Astrocyte (in vitro differentiated cells and primary cell): ENCODE measurements around the gene OPRL1. TPM values are rescaled to one million over a fixed set of nuclear protein-coding genes. Genes with fewer than 3 reads are reported as not detected.
A peak's percentile ranks its signal among the peaks of the same experiment; 100 is the strongest.

Source experiments
- DNase-seq: peaks from one replicate; pipeline ENCODE4 v3.0.0-alpha.2; 2010; ENCODE audit warnings: low read depth
- FAIRE-seq: peaks from 2 replicates; lab custom pipeline; 2011; peaks lifted over from hg19 to GRCh38; lab: Jason Lieb, UNC
- H2AFZ ChIP-seq: 2 replicates; pipeline ENCODE4 v1.6.0; 2012; ENCODE audit warnings: low read depth, low read length, inconsistent platforms
- H3K27ac ChIP-seq: 2 replicates; pipeline ENCODE4 v1.5.1; 2011; ENCODE audit warnings: low read depth, low read length, inconsistent platforms
- H3K27me3 ChIP-seq: 2 replicates; pipeline ENCODE4 v1.6.0; 2011; ENCODE audit warnings: low read length, inconsistent platforms; ENCODE audit not compliant: insufficient read depth
- H3K36me3 ChIP-seq: 2 replicates; pipeline ENCODE4 v1.5.1; 2011; ENCODE audit warnings: low read length, inconsistent platforms; ENCODE audit not compliant: insufficient read depth
- H3K4me1 ChIP-seq: 2 replicates; pipeline ENCODE4 v1.5.1; 2011; ENCODE audit warnings: low read length, inconsistent platforms; ENCODE audit not compliant: insufficient read depth
- H3K4me2 ChIP-seq: 2 replicates; pipeline ENCODE4 v1.6.0; 2012; ENCODE audit warnings: low read length, inconsistent platforms
- H3K4me3 ChIP-seq: 2 replicates; pipeline ENCODE4 v1.5.1; 2011; ENCODE audit warnings: low read depth, mild to moderate bottlenecking, low read length, inconsistent platforms; ENCODE audit not compliant: insufficient read depth
- H3K79me2 ChIP-seq: 2 replicates; pipeline ENCODE4 v1.6.0; 2012; ENCODE audit warnings: mild to moderate bottlenecking, low read length, inconsistent platforms; ENCODE audit not compliant: insufficient read depth
- H3K9ac ChIP-seq: 2 replicates; pipeline ENCODE4 v1.6.0; 2012; ENCODE audit warnings: mild to moderate bottlenecking, low read length, inconsistent platforms
- H3K9me3 ChIP-seq: 2 replicates; pipeline ENCODE4 v1.5.1; 2012; ENCODE audit warnings: low read depth, mild to moderate bottlenecking, low read length, inconsistent platforms; ENCODE audit not compliant: insufficient read depth
- H4K20me1 ChIP-seq: 2 replicates; pipeline ENCODE4 v1.6.0; 2012; ENCODE audit warnings: low read length, inconsistent platforms; ENCODE audit not compliant: insufficient read depth
- H3K27ac Mint-ChIP-seq: one replicate; pipeline ENCODE4 v1.8.0; 2021; ENCODE audit warnings: mild to moderate bottlenecking, mixed read lengths; ENCODE audit not compliant: unreplicated experiment
- H3K27me3 Mint-ChIP-seq: one replicate; pipeline ENCODE4 v1.8.0; 2021; ENCODE audit warnings: low read depth, mixed read lengths; ENCODE audit not compliant: unreplicated experiment
- H3K36me3 Mint-ChIP-seq: one replicate; pipeline ENCODE4 v1.8.0; 2021; ENCODE audit warnings: low read depth, mixed read lengths; ENCODE audit not compliant: unreplicated experiment
- H3K4me1 Mint-ChIP-seq: one replicate; pipeline ENCODE4 v1.8.0; 2021; ENCODE audit warnings: low read depth, mixed read lengths; ENCODE audit not compliant: unreplicated experiment
- H3K4me3 Mint-ChIP-seq: one replicate; pipeline ENCODE4 v1.8.0; 2021; ENCODE audit warnings: mild to moderate bottlenecking, moderate library complexity, mixed read lengths; ENCODE audit not compliant: unreplicated experiment
- H3K9me3 Mint-ChIP-seq: one replicate; pipeline ENCODE4 v1.8.0; 2021; ENCODE audit warnings: mild to moderate bottlenecking, mixed read lengths; ENCODE audit not compliant: unreplicated experiment
- CTCF ChIP-seq: IDR thresholded peaks from 2 replicates; pipeline ENCODE4 v1.5.1; 2011; ENCODE audit warnings: low read depth, mild to moderate bottlenecking, inconsistent platforms, low read length, moderate library complexity; ENCODE audit not compliant: insufficient read depth
- EZH2 ChIP-seq: IDR thresholded peaks from 2 replicates; pipeline ENCODE4 v1.6.1; 2012; ENCODE audit warnings: mild to moderate bottlenecking, low read length, inconsistent platforms; ENCODE audit not compliant: insufficient read depth
- total RNA-seq: library from RNA; stranded (reverse); gene quantifications from 2 replicates; pipeline ENCODE4 v1.2.1, GENCODE V29; 2021

OPRL1 gene
- total RNA-seq, 1 donor from 2014 or later, result 2.8 TPM

- Histone ChIP-seq H3K4me3 (no peak overlapping the region), H3K4me1 (no peaks in the 10 kb centered on the region), H3K36me3 (no peaks in the 10 kb centered on the region), H3K27me3 (peaks cover 9% of the 10 kb centered on the region), H4K20me1 (no peaks in the 10 kb centered on the region), H3K9ac (no peak overlapping the region), H3K4me2 (no peak overlapping the region), H3K27ac (no peak overlapping the region), H3K79me2 (no peaks in the 10 kb centered on the region), H2AFZ (no peak overlapping the region), H3K9me3 (no peaks in the 10 kb centered on the region)
- FAIRE-seq (no peak), DNase-seq (no peak)
- no peaks in the 10 kb centered on the region for H3K9me3 Mint-ChIP-seq
- no peak overlapping the region for H3K27ac Mint-ChIP-seq
- H3K36me3 Mint-ChIP-seq, result no peaks in the 10 kb centered on the region
- H3K4me3 Mint-ChIP-seq, result no peak overlapping the region
- TF ChIP-seq CTCF (no peak), EZH2 (no peak)
- peaks cover 4% of the 10 kb centered on the region for H3K4me1 Mint-ChIP-seq
- peaks cover 52% of the 10 kb centered on the region for H3K27me3 Mint-ChIP-seq
Measured at GRCh38 chr20:64112691-64113443, 33.0 kb downstream of the OPRL1 start.

GRCh38 chr20:64113444-64113775 lies 33.5 kb downstream of the OPRL1 start:
- H3K36me3 ChIP-seq, result no peaks in the 10 kb centered on the region
- no peak overlapping the region for H3K4me2 ChIP-seq
- H3K4me1 Mint-ChIP-seq, result peaks cover 4% of the 10 kb centered on the region
- no peak overlapping the region for H3K4me3 ChIP-seq
- H3K27ac Mint-ChIP-seq, result no peak overlapping the region
- H3K27me3 ChIP-seq, result peaks cover 9% of the 10 kb centered on the region
- H3K36me3 Mint-ChIP-seq, result no peaks in the 10 kb centered on the region
- H3K79me2 ChIP-seq, result no peaks in the 10 kb centered on the region
- H3K27me3 Mint-ChIP-seq, result peaks cover 47% of the 10 kb centered on the region
- H3K9ac ChIP-seq, result no peak overlapping the region
- H3K9me3 ChIP-seq, result no peaks in the 10 kb centered on the region
- no peaks in the 10 kb centered on the region for H4K20me1 ChIP-seq
- TF ChIP-seq EZH2 (no peak), CTCF (no peak)
- no peak overlapping the region for H3K27ac ChIP-seq
- H3K4me3 Mint-ChIP-seq, result peak overlapping the region; percentile 70
- no peaks in the 10 kb centered on the region for H3K4me1 ChIP-seq
- no peak overlapping the region for H2AFZ ChIP-seq
- no peak for DNase-seq
- no peaks in the 10 kb centered on the region for H3K9me3 Mint-ChIP-seq
- no peak for FAIRE-seq

GRCh38 chr20:64113796-64114355 lies 34.0 kb downstream of the OPRL1 start:
- peaks cover 9% of the 10 kb centered on the region for H3K27me3 ChIP-seq
- H3K9ac ChIP-seq, result no peak overlapping the region
- Mint-ChIP-seq H3K27ac (no peak overlapping the region), H3K4me1 (peaks cover 4% of the 10 kb centered on the region), H3K27me3 (peaks cover 42% of the 10 kb centered on the region), H3K4me3 (peak overlapping the region; percentile 70), H3K9me3 (no peaks in the 10 kb centered on the region), H3K36me3 (no peaks in the 10 kb centered on the region)
- H3K36me3 ChIP-seq, result no peaks in the 10 kb centered on the region
- no peak overlapping the region for H3K27ac ChIP-seq
- no peak overlapping the region for H2AFZ ChIP-seq
- no peaks in the 10 kb centered on the region for H3K79me2 ChIP-seq
- DNase-seq (no peak), FAIRE-seq (no peak)
- H3K4me1 ChIP-seq, result no peaks in the 10 kb centered on the region
- TF ChIP-seq CTCF (no peak), EZH2 (no peak)
- no peaks in the 10 kb centered on the region for H4K20me1 ChIP-seq
- H3K4me2 ChIP-seq, result no peak overlapping the region
- no peak overlapping the region for H3K4me3 ChIP-seq
- H3K9me3 ChIP-seq, result no peaks in the 10 kb centered on the region
